Endodermal cell (in vitro differentiated cells): Measurements from ENCODE around the gene KCNT1. TPM values are rescaled to one million over a fixed set of nuclear protein-coding genes. Genes with fewer than 3 reads are reported as not detected.

Experiments used
- DNase-seq: peaks from one replicate; pipeline ENCODE4 v3.0.0-alpha.2; 2017
- H3K27ac ChIP-seq: 2 replicates; pipeline ENCODE4 v1.5.1; 2013; ENCODE audit warnings: mild to moderate bottlenecking, low read depth, low read length, moderate library complexity
- H3K27me3 ChIP-seq: 2 replicates; pipeline ENCODE4 v1.6.1; 2013; ENCODE audit warnings: mild to moderate bottlenecking, low read length, moderate library complexity; ENCODE audit not compliant: insufficient read depth, control insufficient read depth, poor library complexity, severe bottlenecking
- H3K36me3 ChIP-seq: 2 replicates; pipeline ENCODE4 v1.7.0; 2013; ENCODE audit warnings: mild to moderate bottlenecking, low read length, moderate library complexity; ENCODE audit not compliant: control insufficient read depth, insufficient read depth
- H3K4me1 ChIP-seq: one replicate; pipeline ENCODE4 v1.7.0; 2013; ENCODE audit warnings: low read length; ENCODE audit not compliant: control insufficient read depth, insufficient read depth
- H3K4me3 ChIP-seq: 2 replicates; pipeline ENCODE4 v1.5.1; 2013; ENCODE audit warnings: mild to moderate bottlenecking, low read length, moderate library complexity
- H3K9ac ChIP-seq: 2 replicates; pipeline ENCODE4 v1.6.1; 2013; ENCODE audit warnings: mild to moderate bottlenecking, low read length, moderate library complexity; ENCODE audit not compliant: poor library complexity, severe bottlenecking; ENCODE audit errors: extremely low read depth
- H3K9me3 ChIP-seq: 2 replicates; pipeline ENCODE4 v1.6.1; 2013; ENCODE audit warnings: mild to moderate bottlenecking, low read length, moderate library complexity; ENCODE audit not compliant: control insufficient read depth
- H3K27ac Mint-ChIP-seq: 2 replicates; pipeline ENCODE4 v1.8.0; 2020; ENCODE audit warnings: mixed read lengths
- H3K27me3 Mint-ChIP-seq: 2 replicates; pipeline ENCODE4 v1.8.0; 2021; ENCODE audit warnings: mild to moderate bottlenecking, mixed read lengths; ENCODE audit not compliant: insufficient read depth
- H3K36me3 Mint-ChIP-seq: 2 replicates; pipeline ENCODE4 v1.8.0; 2020; ENCODE audit warnings: low read depth, mixed read lengths
- H3K4me1 Mint-ChIP-seq: 2 replicates; pipeline ENCODE4 v1.8.0; 2020; ENCODE audit warnings: mixed read lengths
- H3K4me3 Mint-ChIP-seq: 2 replicates; pipeline ENCODE4 v1.8.0; 2020; ENCODE audit warnings: mild to moderate bottlenecking, moderate library complexity, mixed read lengths
- H3K9me3 Mint-ChIP-seq: 2 replicates; pipeline ENCODE4 v1.8.0; 2020; ENCODE audit warnings: mild to moderate bottlenecking, mixed read lengths
- WGBS, 2 experiments: methylation state at CpG; one replicate each; pipeline versions ENCODE4 v1.1.5 to v1.1.7; 2013; ENCODE audit warnings: missing lambda C conversion rate in 2 of 2, mixed read lengths in 1 of 2; ENCODE audit not compliant: insufficient coverage in 1 of 2, insufficient read length in 1 of 2; 5-methylcytosine and 5-hydroxymethylcytosine counted together
- total RNA-seq, 2 donors: library from RNA; stranded (reverse); fragmentation: NEBNext Ultra II Directional in 1 of 2; extraction: Animal tissue kit (Norgen Biotek cat#: 25700) in 1 of 2; gene quantifications; 2 replicates in 1 of 2; 3 replicates in 1 of 2; pipeline ENCODE4 v1.2.1, GENCODE V29; 2021
- TF ChIP-seq, protein P1 (sequence below): fragments of 200-600 bp; sonication (generic); conservative IDR thresholded peaks from 2 replicates; pipeline ENCODE4 v1.5.0; 2021; ENCODE audit warnings: antibody characterized with exemption, mild to moderate bottlenecking

Gene KCNT1
- total RNA-seq, 2 donors from 2014 or later: 0.15 TPM; not detected in 1

DNA sequence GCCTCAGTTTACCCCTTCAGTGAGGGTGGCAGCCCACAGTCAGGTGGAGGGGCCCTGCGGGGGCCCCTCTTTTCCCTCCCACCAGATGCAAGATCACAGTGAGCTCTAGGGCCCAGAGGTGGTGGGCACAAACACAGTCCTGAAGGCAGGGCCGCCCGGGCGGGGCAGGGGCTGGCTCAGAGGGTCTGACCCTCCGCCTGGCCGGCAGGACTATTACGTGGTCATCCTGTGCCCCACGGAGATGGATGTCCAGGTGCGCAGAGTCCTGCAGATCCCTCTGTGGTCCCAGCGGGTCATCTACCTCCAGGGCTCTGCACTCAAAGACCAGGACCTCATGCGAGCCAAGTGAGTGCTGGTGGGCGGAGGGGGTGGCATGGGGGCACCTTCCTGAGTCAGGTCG is 63.4 kb downstream of the KCNT1 start:
- Mint-ChIP-seq H3K27me3 (no peaks in the 10 kb centered on the region), H3K9me3 (peaks cover 9% of the 10 kb centered on the region), H3K36me3 (no peaks in the 10 kb centered on the region), H3K4me3 (no peak overlapping the region), H3K27ac (no peak overlapping the region), H3K4me1 (no peaks in the 10 kb centered on the region)
- no peak overlapping the region for H3K27ac ChIP-seq
- no peaks in the 10 kb centered on the region for H3K4me1 ChIP-seq
- WGBS, 2 experiments: 91 to 94% methylated on average over 11 to 13 of the region's 13 CpGs
- no peaks in the 10 kb centered on the region for H3K9me3 ChIP-seq
- H3K27me3 ChIP-seq: no peaks in the 10 kb centered on the region
- H3K4me3 ChIP-seq: no peak overlapping the region
- no peaks in the 10 kb centered on the region for H3K36me3 ChIP-seq
- no peak overlapping the region for H3K9ac ChIP-seq
- DNase-seq: no peak
- TF ChIP-seq, protein P1, sequence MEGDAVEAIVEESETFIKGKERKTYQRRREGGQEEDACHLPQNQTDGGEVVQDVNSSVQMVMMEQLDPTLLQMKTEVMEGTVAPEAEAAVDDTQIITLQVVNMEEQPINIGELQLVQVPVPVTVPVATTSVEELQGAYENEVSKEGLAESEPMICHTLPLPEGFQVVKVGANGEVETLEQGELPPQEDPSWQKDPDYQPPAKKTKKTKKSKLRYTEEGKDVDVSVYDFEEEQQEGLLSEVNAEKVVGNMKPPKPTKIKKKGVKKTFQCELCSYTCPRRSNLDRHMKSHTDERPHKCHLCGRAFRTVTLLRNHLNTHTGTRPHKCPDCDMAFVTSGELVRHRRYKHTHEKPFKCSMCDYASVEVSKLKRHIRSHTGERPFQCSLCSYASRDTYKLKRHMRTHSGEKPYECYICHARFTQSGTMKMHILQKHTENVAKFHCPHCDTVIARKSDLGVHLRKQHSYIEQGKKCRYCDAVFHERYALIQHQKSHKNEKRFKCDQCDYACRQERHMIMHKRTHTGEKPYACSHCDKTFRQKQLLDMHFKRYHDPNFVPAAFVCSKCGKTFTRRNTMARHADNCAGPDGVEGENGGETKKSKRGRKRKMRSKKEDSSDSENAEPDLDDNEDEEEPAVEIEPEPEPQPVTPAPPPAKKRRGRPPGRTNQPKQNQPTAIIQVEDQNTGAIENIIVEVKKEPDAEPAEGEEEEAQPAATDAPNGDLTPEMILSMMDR: no peak

DNA sequence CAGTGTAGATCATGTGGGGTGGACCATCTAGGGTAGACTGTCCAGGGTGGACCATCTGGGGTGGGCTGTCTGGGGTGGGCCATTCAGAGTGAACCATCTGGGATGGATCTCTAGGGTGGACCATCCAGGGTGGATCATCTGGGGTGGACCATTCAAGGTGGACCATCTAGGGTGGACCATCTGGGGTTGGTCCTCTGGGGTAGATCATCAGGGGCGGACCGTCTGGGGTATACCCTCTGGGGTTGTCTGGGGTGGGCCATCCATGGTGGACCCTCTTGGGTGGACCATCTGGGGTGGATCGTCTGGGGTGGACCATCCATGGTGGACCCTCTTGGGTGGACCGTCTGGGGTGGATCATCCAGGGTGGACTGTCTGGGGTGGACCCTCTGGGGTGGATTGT is 64.3 kb downstream of the KCNT1 start:
- Histone ChIP-seq H3K36me3 (no peaks in the 10 kb centered on the region), H3K4me3 (no peak overlapping the region), H3K27ac (no peak overlapping the region), H3K9ac (no peak overlapping the region), H3K27me3 (no peaks in the 10 kb centered on the region), H3K4me1 (no peaks in the 10 kb centered on the region), H3K9me3 (no peaks in the 10 kb centered on the region)
- 86 to 100% methylated on average over 1 to 4 of the region's 4 CpGs for WGBS, 2 experiments
- Mint-ChIP-seq H3K27me3 (no peaks in the 10 kb centered on the region), H3K4me1 (no peaks in the 10 kb centered on the region), H3K4me3 (no peak overlapping the region), H3K27ac (no peak overlapping the region), H3K36me3 (no peaks in the 10 kb centered on the region), H3K9me3 (peaks cover 9% of the 10 kb centered on the region)
- DNase-seq: no peak
- TF ChIP-seq, protein P1: no peak

DNA sequence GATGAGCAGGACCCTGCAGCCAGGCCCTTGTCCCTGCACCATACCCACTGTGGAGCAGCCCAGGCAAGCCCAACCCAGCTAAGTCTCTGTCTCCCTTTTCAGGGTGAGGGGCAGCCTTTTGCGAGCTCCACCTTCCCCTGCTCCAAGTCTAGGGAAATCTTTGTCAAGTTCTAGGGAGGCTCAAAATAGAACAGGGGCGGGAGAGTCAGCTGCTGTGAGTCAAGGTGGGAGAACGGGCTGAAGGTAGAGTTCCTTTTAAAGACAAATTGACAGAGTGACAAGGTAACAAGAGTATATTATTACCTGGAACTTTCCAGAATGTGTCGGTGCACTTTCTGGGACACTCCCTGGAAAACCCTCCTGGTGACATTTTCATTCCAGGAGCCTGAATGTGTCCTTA is 64.7 kb downstream of the KCNT1 start:
- Histone ChIP-seq H3K4me1 (no peaks in the 10 kb centered on the region), H3K9me3 (no peaks in the 10 kb centered on the region), H3K36me3 (no peaks in the 10 kb centered on the region), H3K4me3 (no peak overlapping the region), H3K9ac (no peak overlapping the region), H3K27me3 (no peaks in the 10 kb centered on the region), H3K27ac (no peak overlapping the region)
- Mint-ChIP-seq H3K4me3 (no peak overlapping the region), H3K27me3 (no peaks in the 10 kb centered on the region), H3K27ac (no peak overlapping the region), H3K4me1 (no peaks in the 10 kb centered on the region), H3K9me3 (peaks cover 9% of the 10 kb centered on the region), H3K36me3 (no peaks in the 10 kb centered on the region)
- 91 to 94% methylated on average over 4 of the region's 4 CpGs for WGBS, 2 experiments
- DNase-seq: no peak
- TF ChIP-seq, protein P1: no peak
